K562 (cell line): Measurements from ENCODE around the gene RNASET2. TPM values are rescaled to one million over a fixed set of nuclear protein-coding genes. Genes with fewer than 3 reads are reported as not detected.

ENCODE experiments used
- CHD7 ChIP-seq: fragments of 200-600 bp; sonication (generic); IDR thresholded peaks from one replicate; pipeline ENCODE4 v1.6.1; 2012; ENCODE audit warnings: mild to moderate bottlenecking, low read depth, low read length, inconsistent platforms
- EP300 ChIP-seq: IDR thresholded peaks from 2 replicates; pipeline ENCODE4 v1.6.1; 2012; ENCODE audit warnings: low read length, improper control_type of control experiment
- NFIC ChIP-seq: fragments of 450-650 bp; IDR thresholded peaks from 2 replicates; pipeline ENCODE4 v1.6.1; 2017; ENCODE audit warnings: mild to moderate bottlenecking, inconsistent platforms
- TCF7 ChIP-seq: sonication (generic); IDR thresholded peaks from 2 replicates; pipeline ENCODE4 v1.6.1; 2016; ENCODE audit warnings: antibody characterized with exemption, borderline replicate concordance
- TEAD4 ChIP-seq, 2 experiments: sonication (generic) in 1 of 2; formaldehyde crosslinking in 1 of 2; IDR thresholded peaks; 2 replicates each; pipeline versions ENCODE4 v1.6.1 to v1.8.0; 2012 to 2022; ENCODE audit warnings: borderline replicate concordance in 1 of 2, inconsistent platforms in 1 of 2, low read length in 1 of 2, mild to moderate bottlenecking in 1 of 2, missing genetic modification reagents in 1 of 2
- ZNF143 ChIP-seq: sonication (generic); formaldehyde crosslinking; IDR thresholded peaks from 2 replicates; pipeline ENCODE4 v1.9.0; 2022; ENCODE audit warnings: mild to moderate bottlenecking, missing genetic modification reagents
- polyA plus RNA-seq, 8 experiments: library from polyadenylated mRNA; depleted of rRNA in 4 of 8; stranded (reverse) in 5 of 8; unstranded in 3 of 8; fragments of >200 nt; fragmentation: Nextera tagmentation in 2 of 8; fragmentation: Illumina TruSeq in 1 of 8; extraction: Ambion mirVana in 2 of 8; extraction: Trizol in 1 of 8; gene quantifications; 2 replicates each; pipeline versions ENCODE4 v1.2.1 to v1.2.3, GENCODE V29; 2011 to 2014; ENCODE audit warnings: inconsistent platforms in 1 of 8, missing spikeins in 1 of 8
- total RNA-seq, 7 experiments: library from RNA; depleted of rRNA in 6 of 7; stranded (reverse); fragments of >200 nt in 6 of 7; fragmentation: Illumina TruSeq in 2 of 7; extraction: Trizol in 2 of 7; gene quantifications; 2 replicates each; pipeline versions ENCODE4 v1.2.1 to v1.2.3, GENCODE V29; 2011 to 2021; ENCODE audit warnings: low replicate concordance in 1 of 7

The RNASET2 gene
- total and polyA plus RNA-seq, 9 of the 15 experiments (the other 6 are each of a cell fraction or from before 2014, with no cell fraction given): 7.4 to 141 (median 91.3) TPM

GRCh38 chr6:166954118-166954713 lies 2.1 kb downstream of the RNASET2 start (continued):
- TF ChIP-seq CHD7: no peak
- 0 out of 2 replicates have a peak, but pooled peaks have one; percentile 6 for TF ChIP-seq ZNF143 (CRISPR knock-in tag)
- no peak for TF ChIP-seq TCF7
- no peak for TF ChIP-seq TEAD4 (IDR thresholded peaks at IDR 0.05; ENCODE audit: low read length)
- no peak for TF ChIP-seq TEAD4 (CRISPR knock-in tag; IDR thresholded peaks at IDR 0.05; ENCODE audit: borderline replicate concordance)
- TF ChIP-seq NFIC: peak; percentile 28; the same call in 1 of the 2 replicates
- TF ChIP-seq EP300: no peak
